ENCODE results near the gene DIP2B.

DIP2B gene

DNA sequence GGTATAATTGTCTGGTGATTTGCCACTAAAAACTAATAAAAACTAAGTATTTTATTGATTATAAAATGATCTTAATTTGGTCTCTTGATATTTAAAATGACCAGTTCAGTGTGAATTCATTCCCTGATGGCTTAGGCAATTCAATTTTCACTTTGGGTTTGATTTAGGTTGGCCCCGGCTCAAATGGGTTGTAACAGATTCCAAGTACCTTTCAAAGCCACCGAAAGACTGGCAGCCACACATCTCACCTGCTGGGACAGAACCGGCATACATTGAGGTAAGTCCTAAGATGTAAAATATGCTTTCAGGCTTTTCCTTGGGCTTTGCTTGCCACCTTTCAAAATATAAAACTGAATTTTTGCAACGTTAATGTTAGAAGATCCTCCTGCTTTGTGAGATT, 181.6 kb downstream of the DIP2B start:
- no peak for DNase-seq

DNA sequence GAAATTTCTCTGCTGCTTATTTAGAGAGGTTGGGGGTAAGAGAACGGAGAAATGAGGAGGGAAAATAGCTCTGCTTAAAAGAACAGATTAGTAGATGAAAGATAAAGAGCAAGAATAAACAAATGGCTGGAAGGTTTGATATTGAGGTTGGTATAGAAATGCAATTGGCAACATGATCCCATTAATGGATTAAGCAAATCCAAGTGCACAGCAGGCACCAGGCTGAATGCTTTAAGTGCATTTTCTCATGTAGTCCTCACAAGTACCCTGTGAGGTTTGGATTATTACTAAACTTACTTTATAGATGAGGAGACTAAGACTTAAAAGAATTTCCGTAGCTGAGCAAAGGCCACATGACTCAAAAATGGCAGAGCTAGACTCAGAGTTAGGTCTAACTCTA, 182.2 kb downstream of the DIP2B start:
- no peak for DNase-seq

DNA sequence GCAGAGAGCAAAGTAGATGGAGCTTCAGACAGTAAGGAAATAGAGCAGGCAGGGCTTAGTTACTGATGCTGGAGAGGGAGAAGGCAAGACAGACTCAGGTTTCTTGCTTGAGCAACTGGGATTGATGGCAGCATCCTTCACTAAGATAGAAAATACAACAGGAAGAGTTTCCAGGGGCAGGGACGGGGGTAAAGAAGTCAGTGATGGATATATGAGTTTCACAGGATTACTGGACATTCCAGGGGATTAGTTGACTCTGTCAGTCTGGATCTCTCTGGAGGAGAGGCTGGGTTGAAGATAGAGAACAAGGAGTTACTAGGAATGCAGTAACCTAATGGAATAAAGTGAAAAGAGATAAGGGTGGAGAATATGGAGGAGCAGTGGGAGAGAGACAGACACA, 184.7 kb downstream of the DIP2B start:
- DNase-seq, result no peak

DNA sequence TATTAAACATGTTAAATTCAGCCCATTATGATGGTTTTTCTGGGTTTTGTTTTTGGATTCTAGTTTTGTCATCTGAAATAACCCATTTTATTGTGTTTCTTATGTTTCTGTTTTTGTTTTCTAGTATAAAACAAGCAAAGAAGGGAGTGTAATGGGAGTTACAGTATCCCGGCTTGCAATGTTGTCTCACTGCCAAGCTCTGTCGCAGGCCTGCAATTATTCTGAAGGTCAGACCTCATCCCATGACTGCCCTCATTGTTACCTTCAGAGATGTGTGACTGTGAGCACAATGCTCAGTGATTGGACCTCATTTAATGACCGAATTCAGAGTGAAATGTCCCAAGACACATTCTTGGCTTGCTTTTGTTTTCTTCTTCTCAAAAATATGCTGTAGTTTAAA, 186.1 kb downstream of the DIP2B start:
- no peak for DNase-seq

DNA sequence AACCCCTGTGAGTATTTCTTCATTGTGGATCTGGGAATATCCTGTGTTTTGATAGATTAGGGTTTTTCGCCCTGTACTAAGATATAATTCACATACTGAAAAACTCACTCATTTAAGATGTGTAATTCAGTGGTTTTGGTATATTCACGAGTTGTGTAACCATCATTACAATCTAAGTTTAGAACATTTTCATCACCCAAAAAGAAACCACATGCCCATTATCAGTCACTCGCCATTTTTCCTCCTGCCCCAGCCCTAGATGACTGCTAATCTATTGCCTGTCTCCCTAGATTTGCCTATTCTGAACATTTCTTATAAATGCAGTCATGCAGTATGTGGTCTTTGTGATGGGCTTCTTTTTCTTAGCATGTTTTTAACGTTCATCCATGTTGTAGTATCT, 191.2 kb downstream of the DIP2B start:
- no peak for DNase-seq

DNA sequence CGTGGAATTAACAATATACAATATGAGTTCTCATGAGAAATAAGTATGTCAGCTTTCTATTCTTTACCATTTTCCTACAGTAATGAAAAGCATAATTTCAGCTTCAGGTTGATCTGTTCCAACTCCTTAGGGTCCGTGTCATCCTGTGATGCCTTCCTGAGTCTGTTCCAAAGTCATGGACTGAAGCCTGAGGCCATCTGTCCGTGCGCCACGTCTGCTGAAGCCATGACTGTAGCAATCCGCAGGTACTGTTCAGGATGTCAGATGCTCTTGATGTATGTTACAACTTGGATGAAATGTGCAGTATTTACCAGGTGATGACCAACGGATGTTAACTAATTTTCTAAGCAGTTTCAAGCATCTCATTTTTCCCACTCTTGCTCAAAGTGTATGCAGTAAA, 192.1 kb downstream of the DIP2B start:
- no peak for DNase-seq

DNA sequence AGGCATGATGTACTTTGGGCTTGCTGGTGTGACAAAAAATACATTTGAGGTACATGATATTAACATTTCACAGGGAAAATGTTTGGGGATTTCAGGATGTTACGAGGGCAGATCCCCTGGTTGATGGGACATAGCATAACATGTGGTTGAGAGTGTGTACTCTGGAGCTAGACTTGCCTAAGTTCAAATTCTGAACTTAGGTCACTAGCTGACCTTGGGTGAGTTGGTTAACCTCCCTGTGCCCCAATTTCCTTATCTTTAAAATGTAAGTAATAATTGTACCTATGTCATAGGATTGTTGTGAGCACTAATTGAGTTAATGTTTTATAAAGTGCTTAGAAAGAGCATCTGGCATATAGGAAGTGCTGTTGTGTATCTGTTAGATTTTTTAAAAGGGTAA, 194.4 kb downstream of the DIP2B start:
- DNase-seq, result no peak

DNA sequence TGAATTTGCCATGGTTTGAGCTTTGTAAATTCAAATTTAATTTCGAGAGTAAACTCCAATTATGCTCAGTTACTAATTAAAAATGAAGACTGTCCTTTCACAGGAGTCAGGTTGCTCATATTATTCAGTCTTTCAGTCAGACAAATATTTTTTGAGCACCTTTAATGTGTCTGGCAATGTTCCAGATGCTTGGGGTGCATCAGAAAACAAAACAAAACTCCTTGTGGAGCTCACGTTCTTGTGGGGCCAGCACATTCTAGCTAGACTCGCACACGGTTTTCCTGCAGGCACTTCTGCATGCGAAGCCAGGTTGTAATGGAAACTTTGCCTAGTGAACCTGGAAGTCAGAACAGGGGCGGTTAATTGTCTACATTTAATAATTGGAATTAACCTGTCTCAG, 195.2 kb downstream of the DIP2B start:
- no peak for DNase-seq

DNA sequence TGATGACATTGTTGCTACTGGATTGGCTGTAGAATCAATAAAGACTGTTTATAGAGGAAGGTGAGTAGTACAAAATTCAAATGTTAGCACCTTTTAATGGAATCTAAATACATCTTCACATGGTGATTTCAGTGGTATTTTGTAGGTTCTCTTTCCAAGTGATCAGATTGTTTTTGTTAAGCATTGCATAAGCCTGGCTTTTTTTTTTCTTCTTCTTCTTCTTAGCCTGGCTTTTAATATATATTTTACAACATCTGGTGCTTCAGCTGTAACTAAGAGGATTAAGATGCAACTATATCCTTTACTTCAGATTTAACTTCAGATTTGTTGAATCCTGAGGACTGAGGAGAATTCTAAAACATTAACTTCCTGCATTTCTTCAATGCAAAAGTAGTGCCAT, 201.8 kb downstream of the DIP2B start:
- no peak for DNase-seq

DNA sequence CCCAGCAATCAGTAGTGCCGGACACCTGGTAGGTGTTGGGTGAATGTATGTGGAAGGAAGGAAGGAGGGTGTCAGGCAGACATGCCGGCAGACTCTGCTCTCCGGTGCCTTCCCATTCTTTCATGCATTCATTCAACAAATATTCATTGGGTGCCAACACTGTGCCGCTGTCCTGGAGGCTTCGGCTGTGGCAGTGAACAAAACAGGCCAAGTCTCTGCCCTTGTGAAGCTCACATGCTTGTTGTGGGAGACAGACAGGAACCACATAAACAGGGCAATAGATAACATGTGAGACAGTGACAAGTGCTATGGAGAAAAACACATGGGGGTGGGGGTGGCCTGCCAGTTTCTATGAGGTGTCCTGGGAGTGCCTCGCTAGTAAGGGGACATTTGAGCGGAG, 202.6 kb downstream of the DIP2B start:
- no peak for DNase-seq

DNA sequence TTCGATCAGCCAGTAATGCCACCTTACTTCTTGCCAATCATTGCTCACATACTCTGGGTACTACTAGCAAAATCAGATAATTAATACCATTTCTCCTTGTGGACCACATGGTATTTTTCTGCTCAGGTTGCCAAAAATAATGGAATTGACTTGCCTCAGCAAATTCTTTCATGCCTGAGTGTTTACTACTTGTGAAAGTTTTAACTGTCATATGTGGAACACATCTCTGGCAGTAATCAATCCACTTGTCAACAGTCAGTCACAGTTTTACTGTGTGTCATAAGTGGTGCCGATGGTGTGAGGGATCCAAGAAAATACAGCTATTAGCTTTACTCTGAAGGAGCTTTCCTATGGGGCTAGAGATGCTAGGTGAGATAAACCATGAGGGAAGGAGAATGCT, 203.8 kb downstream of the DIP2B start:
- no peak for DNase-seq

DNA sequence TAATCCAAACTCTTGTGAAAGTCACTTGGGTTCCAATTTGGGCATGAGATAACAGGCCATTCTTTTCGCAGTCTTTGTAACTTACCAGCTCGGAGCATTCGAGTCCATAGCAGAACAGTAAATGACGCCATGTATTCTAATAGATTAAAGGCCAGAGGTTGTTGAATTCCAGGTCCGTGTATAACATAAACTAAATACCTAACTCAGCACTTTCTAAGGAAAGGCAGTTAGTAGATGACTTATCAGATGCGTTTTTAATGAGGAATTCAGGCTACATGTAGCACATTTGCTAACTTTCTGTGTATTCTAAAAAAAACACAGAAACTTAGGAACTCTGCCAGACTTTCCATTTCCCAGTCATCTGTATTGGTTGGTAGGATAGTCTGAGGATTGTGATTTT, 206.3 kb downstream of the DIP2B start:
- DNase-seq, result no peak

DNA sequence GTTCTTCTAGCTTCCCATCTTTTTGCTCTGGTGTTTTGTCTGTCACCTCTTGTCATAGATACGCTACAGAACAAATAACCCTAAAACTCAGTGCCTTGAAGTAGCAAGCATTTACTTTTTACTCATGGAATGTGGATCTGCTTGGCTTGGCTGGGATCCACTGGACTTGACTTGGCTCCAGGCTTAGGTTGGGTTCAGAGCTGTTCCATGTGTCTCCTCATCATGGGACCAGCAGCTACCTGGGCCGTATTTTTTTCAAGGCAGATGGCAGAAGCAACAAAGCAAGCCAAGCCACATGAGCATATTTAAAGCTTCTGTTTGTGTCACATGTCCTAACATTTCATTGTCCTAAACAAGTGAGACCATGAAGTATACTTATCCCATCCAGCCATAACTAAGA, 210.4 kb downstream of the DIP2B start:
- no peak for DNase-seq

DNA sequence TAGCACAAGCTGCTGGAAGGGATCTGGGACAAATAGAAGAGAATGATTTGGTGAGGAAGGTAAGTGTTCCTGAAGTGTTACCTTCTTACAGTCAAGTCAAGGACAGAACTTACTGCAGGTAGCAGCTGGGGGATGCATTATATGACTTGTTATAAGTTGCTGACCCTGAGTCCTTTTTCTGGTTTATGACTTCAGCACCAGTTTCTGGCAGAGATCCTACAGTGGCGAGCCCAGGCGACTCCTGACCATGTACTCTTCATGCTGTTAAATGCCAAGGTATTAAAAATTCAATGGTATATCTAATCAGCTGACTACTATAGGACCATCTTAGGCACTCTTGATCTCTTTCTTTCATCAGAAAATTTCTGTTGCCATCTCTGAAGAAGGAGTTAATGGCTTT, 214.0 kb downstream of the DIP2B start:
- no peak for DNase-seq

DNA sequence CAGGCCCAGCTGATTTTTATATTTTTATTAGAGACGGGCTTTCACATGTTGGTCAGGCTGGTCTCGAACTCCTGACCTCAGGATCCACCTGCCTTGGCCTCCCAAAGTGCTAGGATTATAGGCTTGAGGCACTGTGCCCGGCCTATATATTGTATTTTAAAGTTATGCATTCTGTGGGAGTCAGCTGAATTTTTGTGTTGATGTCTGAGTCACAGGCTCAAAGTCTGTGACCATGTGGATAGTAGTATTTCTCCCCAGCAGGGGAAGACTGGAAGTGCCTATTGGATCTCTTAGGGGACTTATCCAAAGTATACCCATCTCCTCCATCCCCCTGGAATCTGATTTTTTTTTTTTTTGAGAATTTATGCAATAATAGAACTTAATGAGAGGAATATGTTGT, 215.3 kb downstream of the DIP2B start:
- no peak for DNase-seq

DNA sequence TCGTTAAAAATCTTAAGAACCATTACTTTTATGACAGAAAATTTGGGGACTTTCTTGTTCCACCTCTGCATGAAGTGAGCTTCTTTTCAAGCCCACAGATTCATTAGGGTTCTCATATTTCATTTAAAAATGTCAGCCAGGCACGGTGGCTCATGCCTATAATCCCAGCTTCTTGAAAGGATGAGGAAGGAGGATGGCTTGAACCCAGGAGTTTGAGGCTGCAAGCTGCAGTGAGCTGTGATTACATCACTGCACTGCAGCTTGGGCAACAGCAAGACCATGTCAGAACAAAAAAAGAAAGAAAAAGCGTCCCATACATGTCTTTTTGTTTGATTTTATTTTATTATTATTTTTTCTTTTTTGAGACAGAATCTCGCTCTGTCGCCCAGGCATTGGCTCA, 215.7 kb downstream of the DIP2B start:
- no peak for DNase-seq

DNA sequence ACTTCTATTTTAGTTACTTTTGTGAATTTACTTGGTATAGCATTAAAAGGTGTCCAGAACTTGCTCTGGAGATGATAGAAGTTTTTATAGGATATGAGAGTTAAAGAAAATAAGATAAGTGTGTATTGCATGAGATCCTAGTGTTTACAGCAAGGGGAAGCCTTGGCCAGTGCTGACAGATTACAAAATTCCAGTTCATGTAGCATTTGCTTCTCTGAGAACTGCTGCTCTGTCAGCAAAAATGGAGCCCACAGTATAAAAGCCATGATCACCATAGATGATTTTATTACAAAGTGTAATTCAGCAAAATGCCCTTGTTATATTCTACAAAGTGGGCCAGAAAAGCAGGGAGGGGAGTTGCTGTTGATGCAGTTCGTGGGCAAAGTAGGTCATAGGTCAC, 219.1 kb downstream of the DIP2B start:
- no peak for DNase-seq

DNA sequence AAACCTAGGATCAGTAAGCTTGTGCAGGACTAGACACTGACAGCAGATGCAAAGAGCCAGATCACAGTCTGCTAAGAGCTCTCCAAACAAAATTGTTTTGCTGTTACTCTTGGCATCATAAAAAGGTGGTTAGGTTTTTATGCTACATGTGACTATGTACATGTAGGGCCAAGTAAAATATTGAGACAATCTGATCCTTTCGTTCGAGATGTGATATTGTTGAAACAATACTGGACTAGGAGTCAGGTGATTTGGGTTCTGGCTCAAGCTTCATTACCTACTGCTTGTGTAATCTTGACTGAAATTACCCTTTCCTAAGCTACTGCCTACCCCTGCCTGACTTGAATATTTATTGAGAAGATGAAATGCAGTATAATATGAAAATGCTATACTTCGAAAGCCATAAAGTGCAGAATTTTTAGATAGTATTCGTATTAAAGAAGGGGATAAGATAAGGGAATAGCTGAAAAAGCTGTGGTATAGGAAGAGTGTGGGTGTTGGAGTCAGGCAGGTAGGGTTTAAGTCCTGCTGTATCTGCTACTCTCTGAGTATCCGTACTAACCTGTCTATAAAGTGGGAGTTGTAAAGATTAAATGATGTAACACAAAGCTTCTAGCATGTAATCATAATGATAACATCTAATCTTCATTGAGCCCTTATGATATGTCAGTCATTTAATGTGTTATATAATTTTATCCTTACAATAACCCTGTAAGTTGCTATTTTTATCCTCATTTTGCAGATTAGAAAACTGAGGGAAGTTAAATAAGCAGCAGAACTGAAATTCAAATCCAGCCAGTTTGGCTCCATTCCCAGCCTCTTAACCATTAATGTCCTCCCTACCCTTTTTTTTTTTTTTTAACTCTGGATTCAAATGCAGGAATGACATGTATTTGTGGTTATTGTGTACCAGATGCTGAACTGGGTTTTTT, 220.5 kb downstream of the DIP2B start:
- no peak for DNase-seq

DNA sequence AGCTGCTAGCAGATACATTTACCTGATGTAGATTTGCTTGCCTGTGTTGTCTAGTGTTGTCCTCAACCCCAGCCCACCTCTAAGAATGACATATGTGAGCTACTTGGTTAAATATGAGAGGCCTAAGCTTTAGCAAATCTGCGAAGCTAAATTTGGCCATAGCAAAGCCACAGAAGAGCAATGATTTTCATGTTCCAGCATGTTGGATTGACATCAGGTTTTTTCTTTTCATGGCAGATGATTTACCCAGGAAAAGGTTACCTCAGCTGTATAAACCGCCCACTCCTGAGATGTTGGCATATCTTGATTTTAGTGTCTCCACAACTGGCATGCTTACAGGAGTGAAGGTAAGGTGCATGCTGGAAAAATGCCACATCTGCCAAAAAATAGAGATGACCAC, 222.7 kb downstream of the DIP2B start:
- DNase-seq, result no peak

DNA sequence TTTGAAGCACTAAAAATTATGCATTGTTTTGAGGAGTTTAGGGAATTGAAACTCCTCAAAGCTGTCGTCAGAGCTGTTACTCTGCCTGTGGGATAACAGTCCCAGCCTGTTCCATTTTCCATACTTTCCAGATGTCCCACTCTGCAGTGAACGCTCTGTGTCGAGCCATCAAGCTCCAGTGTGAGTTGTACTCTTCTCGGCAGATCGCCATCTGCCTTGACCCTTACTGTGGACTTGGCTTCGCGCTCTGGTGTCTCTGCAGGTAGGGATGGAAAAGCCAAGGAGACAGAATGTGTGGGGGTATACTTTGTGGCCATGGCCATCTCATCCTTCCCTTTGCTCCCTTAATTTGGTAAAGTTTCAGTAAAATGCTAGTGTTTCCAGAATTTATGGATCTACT, 223.6 kb downstream of the DIP2B start:
- no peak for DNase-seq

DNA sequence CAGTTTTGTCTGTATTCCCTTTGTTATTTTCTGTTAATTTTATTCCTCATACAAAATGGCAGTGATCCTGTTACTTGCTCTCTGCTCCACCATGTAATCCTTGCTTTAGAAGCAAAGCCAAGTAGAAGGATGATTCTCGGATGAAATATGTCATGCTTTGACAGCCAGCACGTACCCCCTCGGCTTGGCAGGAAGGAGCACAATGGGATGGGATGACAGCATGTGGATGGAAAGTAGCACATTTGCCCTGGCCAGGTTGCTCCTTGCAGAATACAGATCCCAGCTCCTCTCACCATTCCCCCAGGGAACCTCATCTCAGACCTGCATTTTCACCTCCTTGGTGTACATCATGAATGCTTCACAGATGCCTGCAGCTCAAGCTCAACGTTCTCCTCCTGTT, 224.1 kb downstream of the DIP2B start:
- no peak for DNase-seq

DNA sequence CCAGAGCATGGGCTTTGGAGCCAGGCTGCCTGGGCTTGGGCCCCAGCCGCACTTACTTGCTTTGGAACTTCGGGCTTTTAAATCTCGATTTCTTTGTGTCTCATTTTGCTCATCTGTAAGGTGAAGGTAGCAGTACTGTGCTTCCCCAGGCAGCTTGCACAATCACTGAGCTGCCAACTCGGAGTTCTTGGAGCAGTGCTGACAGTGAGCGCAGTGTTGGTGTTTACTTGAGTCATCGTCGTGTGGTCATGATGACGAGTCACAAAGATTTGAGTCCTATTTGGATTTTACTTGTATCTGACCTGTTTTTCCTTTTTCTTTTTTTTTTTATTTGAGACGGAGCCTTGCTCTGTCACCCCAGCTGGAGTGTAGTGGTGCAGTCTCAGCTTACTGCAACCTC, 227.8 kb downstream of the DIP2B start:
- no peak for DNase-seq

DNA sequence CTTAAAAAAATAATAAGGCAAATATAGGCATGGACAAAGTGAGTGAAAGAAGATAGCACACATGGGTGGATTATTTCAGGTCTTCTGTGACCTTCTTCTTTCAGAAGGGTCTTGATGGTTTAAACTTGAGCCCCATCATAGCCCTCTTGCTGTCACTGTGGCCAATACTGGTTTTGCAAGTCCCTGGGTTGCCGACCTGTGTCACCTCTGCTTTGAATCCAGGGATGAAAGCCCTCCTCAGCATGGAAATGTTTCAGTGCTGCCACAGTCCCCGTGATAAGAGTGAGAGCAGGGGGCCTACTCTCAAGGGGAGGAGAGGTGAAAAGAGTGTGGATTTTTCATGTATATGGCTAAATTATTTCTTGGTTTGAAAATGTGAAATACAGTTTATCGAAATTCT, 228.9 kb downstream of the DIP2B start:
- DNase-seq, result no peak

DNA sequence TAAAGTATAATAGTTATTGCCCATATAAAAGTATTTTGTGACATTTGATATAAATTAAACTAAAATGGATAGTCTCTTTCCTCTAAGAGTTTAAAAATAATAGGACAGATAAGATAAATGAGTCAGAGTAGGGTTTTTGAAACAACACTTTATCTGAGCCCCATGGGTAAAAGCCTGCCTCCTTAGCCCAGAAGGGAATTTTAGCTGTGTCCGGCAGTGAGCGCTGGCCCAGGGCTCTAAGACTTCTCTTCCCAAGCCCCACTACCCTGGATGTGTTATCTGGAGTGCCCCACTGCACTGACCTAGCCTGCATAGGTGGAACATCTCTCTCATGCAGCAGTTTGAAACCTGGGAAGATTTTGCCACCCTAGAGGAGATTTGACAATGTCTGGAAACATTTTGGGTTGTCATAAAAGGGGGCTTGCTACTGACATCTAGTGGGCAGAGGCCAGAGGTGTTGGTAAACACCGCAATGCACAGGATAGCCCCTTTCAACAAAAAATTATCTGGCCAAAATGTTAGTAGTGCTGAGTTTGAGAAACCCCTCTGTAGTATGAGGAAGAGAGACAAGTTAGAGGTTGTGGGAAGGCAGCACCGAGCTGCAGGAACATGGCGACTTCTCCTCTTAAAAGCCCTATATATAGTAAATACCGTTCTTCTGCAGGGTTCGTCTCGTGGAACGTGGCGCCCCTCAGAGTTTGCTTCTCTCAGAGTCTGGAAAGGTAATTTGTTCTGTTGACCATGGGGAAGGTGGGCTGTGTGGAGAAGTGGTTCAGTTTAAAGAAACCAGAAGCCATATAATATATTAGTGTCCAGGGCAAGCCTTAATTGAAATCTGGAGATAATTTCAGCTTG, 229.9 kb downstream of the DIP2B start:
- no peak for DNase-seq
